Measurements from ENCODE around the gene PARD3B.
A peak's percentile ranks its signal among the peaks of the same experiment; 100 is the strongest.

PARD3B gene

DNA sequence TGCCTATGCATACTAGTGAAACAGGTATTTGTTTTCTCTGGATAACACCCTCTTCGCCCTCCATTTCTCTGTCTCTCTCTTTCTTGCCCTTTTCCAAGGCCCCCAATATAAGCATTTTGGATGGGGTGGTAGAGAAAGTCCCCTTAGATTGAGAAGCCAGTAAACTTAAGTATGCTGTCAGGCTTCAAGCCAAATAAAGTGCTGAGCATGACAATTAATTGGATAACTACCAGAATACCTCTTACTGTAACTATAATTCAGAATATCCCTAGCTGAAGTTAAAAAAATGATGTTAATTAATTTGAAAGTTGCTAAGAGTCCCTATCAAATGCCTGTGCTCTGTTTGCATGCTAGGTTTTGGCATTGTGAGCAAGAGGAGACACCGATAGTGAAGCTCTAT, 324.8 kb downstream of the PARD3B start:
- no peak for DNase-seq (ENCODE audit: low spot score)
- TF ChIP-seq, protein P1, sequence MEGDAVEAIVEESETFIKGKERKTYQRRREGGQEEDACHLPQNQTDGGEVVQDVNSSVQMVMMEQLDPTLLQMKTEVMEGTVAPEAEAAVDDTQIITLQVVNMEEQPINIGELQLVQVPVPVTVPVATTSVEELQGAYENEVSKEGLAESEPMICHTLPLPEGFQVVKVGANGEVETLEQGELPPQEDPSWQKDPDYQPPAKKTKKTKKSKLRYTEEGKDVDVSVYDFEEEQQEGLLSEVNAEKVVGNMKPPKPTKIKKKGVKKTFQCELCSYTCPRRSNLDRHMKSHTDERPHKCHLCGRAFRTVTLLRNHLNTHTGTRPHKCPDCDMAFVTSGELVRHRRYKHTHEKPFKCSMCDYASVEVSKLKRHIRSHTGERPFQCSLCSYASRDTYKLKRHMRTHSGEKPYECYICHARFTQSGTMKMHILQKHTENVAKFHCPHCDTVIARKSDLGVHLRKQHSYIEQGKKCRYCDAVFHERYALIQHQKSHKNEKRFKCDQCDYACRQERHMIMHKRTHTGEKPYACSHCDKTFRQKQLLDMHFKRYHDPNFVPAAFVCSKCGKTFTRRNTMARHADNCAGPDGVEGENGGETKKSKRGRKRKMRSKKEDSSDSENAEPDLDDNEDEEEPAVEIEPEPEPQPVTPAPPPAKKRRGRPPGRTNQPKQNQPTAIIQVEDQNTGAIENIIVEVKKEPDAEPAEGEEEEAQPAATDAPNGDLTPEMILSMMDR (IDR thresholded peaks at IDR 0.05; ENCODE audit: borderline replicate concordance, control extremely low read depth, extremely low read depth, insufficient read depth, missing control alignments) = no peak
- in situ Hi-C loops (cut with MboI; ENCODE audit: low sequenced_read_pairs, unreplicated experiment) = no loop called here

DNA sequence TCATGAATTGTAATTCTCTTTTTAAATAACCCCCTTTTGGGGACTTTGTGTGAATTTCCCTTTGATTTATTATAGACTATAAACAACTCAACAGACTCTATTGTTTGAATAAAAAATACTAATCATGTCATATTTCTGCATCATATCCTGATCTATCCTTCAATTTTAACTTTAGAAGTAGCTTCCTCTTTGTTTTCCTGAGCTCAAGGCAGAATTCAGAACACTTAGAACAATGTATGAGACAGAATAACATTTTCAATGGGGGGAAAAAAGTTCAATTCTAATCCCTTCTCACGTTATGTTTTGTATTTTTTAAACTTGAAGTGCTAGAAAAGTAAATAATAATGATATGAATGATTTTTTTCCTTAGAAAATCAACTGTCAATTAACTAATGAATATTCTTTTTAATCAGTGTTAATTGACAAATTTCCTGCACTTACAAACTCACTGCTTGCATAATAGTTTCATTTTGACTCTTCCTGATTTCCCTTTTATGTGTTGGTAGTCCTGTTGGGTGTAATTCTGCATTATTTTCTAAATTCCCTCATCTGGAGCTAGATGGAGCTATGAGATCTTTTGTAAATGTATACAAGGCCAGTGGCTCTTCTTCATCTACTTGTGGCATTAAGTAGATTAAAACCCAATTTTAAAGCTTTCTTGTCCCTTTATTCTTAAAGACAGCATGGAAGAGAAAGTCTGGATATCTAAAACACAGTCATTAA, 326.1 kb downstream of the PARD3B start:
- TF ChIP-seq, protein P1 (IDR thresholded peaks at IDR 0.05; ENCODE audit: borderline replicate concordance, control extremely low read depth, extremely low read depth, insufficient read depth, missing control alignments) = no peak
- in situ Hi-C loops (cut with MboI; ENCODE audit: low sequenced_read_pairs, unreplicated experiment) = no loop called here
- DNase-seq (ENCODE audit: low spot score) = peak; percentile 2

DNA sequence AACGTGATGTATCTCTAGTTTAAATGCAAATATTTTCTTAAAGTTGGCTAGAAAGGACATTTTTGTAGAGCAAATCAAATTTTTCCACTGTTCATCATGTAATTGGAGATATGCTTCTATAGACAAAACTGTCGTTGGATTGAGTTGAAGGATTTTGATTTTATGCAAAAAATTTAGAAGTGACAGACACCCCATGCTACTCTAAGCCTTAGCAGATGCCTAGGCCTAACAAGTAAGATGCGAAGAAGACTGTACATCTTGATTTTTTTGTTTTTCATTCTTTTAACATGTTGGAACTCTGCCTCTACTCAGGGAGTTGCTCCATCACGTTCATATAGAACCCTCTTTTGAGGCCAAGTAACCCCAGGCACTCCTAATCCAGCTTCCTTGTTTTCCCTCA, 331.0 kb downstream of the PARD3B start:
- DNase-seq (ENCODE audit: low spot score) = no peak
- in situ Hi-C loops (cut with MboI; ENCODE audit: low sequenced_read_pairs, unreplicated experiment) = no loop called here
- TF ChIP-seq, protein P1 (IDR thresholded peaks at IDR 0.05; ENCODE audit: borderline replicate concordance, control extremely low read depth, extremely low read depth, insufficient read depth, missing control alignments) = no peak

DNA sequence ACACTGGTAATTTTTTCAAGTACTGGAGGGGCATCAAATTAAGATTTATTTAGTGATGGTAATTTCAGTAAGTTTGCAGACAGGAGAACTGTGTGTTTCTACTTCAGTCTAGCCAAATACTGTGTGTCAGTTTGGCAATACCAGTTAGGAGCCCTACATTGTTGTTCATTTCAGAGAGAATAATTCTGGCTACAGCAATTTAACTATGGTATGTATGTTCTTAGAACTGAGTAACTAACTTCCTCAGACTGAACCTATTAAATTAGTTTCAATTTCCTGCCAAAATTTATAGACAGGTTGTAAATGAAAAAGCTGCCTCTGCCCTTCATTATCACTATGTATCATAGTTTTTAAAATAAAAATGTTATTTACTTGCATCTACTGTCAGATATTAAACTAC, 332.4 kb downstream of the PARD3B start:
- in situ Hi-C loops (cut with MboI; ENCODE audit: low sequenced_read_pairs, unreplicated experiment) = no loop called here
- TF ChIP-seq, protein P1 (IDR thresholded peaks at IDR 0.05; ENCODE audit: borderline replicate concordance, control extremely low read depth, extremely low read depth, insufficient read depth, missing control alignments) = no peak
- DNase-seq (ENCODE audit: low spot score) = no peak

DNA sequence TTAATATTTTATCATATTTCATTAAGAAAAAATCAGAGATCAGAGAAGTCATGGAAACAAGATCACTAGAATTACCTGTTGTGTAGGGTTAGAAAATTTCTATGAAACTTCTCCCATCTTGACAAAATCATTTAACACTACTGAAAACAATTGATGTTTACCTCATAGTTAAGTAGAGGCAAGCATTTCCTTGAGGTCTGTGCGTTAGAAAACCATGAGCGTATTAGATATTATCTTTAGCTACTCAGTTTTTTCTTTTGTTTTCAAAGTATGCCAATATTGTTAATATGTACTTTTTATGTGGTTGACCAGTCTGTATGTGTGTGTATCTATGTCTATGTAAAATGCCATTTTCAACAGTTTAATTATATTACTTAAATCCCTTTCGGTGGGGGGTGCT, 335.7 kb downstream of the PARD3B start:
- DNase-seq (ENCODE audit: low spot score) = no peak
- TF ChIP-seq, protein P1 (IDR thresholded peaks at IDR 0.05; ENCODE audit: borderline replicate concordance, control extremely low read depth, extremely low read depth, insufficient read depth, missing control alignments) = no peak
- in situ Hi-C loops (cut with MboI; ENCODE audit: low sequenced_read_pairs, unreplicated experiment) = no loop called here

DNA sequence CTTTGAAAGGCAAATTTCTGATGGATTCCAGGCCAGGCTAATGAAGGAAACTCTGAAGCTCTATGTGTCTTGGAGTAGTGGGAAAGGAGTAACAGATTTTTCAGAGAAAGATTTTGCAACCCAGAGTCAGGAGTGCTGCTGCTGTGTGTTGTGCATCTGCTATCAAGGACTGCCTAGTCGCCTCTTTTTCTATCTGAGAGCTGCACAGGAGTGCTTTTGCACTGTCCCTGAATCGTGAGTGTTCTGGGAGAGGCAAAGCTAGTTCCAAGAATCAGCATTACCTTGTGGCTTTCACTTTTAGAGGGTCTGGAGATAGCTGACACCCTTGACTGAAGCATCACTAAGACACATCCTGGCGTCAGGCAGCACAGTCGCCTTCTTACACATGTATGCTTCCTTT, 336.4 kb downstream of the PARD3B start:
- TF ChIP-seq, protein P1 (IDR thresholded peaks at IDR 0.05; ENCODE audit: borderline replicate concordance, control extremely low read depth, extremely low read depth, insufficient read depth, missing control alignments) = no peak
- no peak for DNase-seq (ENCODE audit: low spot score)
- in situ Hi-C loops (cut with MboI; ENCODE audit: low sequenced_read_pairs, unreplicated experiment) = no loop called here

Measured in GM13976 (cell line).